ENCODE measurements around the gene CSRP3. TPM values are rescaled to one million over a fixed set of nuclear protein-coding genes. Genes with fewer than 3 reads are reported as not detected.

CSRP3 gene
- not detected in 5 replicates for total RNA-seq (2022; extraction: Qiagen RNA extraction; ENCODE audit: low read depth)

DNA sequence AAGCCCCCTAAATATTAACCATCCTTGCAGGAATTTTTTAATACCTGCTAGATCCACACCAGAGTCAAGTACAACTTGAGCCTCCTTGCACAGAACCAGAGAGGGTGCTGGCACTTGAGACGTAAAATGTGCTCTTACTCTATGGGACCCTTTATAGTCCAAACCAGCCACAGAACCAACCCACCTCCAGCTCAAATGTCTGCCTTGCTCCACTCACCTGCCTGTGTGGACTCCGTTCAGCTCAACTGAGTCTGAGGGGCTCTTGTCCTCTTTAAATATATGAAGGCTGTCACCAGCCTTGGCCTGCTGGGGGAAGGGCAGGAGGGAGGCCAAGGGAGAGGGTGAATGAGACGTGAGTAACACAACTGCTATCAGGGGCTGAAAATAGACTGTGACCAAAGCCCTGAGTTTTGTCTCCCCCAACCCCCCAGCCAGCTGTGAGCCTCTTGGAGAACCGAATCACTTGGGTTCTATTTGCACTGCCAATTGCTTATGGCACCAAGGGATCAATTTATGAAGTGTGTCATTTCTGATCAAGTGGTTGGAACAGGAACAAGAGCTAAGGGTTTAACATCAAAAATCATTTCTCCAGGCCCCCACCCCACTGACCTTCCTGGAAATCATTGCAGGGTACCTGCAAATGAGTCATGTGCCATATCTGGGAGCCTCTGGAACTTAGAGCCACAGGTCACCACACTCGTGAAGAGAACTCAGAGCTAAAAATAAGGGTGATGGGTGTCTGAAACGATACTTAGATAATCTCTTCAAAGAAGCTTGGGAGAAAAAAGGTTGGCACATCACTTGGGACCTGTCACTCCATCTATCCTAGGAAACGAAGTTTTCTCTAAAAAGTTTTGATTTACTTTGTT, at the start of gene CSRP3:
Gene CSRP3 (minus strand): TSS at position 247 of the 869 bp plus-strand sequence. CDS start 9,535 bp downstream, outside the sequence.

DNA sequence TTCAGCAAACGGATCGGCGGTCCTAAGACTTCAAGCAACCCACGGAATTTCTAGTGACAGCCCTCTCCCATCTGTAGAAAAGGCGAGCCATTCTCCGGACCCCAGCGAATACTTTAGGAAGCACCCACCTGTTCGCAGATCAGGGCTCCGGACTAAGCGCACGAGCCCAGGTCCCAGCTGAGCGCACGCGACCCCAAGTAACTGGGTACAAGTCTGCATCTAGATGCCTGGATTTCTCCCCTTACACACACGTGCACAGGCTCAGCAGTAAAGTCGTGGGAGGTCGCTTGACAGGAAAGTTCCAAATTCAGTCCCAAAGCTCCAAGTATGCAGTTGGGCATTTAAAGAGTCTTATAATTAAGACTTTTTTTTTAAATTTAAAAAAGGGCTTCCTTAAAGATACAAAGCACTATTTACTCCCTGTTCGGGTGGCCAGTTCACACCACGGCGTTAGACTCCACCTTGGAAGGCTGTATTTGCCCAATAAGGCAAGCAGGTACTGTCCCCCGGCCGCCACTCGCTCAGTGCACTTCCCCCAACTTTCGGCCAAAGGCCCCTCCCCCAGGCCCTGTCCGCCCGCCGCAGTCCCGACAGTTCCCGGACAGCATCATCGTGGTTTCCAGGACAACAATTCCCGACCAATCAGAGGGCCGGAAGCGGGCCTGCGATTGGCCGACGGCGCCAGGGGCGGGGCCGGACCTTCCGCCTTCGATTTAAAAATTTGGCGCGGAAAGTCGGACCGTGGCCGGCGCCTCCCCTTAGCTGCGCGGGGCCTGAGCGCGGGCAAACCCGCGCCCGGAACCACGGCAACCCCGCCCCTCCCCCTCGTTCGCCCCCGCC, 38.9 kb upstream of the CSRP3 start, which contains the start of gene E2F8:
Gene E2F8 (minus strand): TSS at position 526 of the 840 bp plus-strand sequence. CDS start 824 bp downstream, outside the sequence.

Other genes with a start within 250 kb of the CSRP3 start
- gene MRGPRX2, start 141.3 kb downstream of the CSRP3 start, total RNA-seq (2022; extraction: Qiagen RNA extraction; ENCODE audit: low read depth), result not detected in 5 replicates
- 14.8 to 20.2 TPM (median 17.5 TPM) in 5 replicates for gene ZDHHC13, start 84.8 kb downstream of the CSRP3 start, total RNA-seq (2022; extraction: Qiagen RNA extraction; ENCODE audit: low read depth)
- 6.2 to 7.8 TPM (median 6.9 TPM) in 5 replicates for gene E2F8, start 39.0 kb upstream of the CSRP3 start, total RNA-seq (2022; extraction: Qiagen RNA extraction; ENCODE audit: low read depth)